ENCODE results near the gene CNTNAP2. TPM values are rescaled to one million over a fixed set of nuclear protein-coding genes. Genes with fewer than 3 reads are reported as not detected.

The CNTNAP2 gene
- total and polyA plus RNA-seq, 8 donors = 0.09 to 1.1 (median 0.38) TPM

DNA sequence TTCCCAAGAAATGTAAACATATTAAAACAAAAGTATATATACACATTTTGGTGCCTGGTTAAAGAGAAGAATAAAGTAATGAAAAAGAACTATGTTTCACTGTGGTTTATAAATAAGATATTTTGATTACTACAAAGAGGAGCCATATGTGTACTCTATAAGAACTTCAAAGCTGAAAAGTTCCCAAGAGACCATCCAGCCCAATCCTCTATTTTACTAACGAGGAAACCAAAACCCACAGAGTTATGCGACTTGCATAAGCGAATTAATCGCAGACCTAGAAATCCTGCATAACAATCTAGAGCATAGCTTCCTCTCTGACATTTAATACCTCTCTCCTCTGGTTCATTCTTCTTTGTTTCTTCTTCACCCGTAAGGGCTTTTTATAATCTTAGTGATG lies 937.1 kb downstream of the CNTNAP2 start:
- WGBS, 2 donors = 89 to 92% methylated on average over 5 of the region's 5 CpGs
- no peak for FAIRE-seq

DNA sequence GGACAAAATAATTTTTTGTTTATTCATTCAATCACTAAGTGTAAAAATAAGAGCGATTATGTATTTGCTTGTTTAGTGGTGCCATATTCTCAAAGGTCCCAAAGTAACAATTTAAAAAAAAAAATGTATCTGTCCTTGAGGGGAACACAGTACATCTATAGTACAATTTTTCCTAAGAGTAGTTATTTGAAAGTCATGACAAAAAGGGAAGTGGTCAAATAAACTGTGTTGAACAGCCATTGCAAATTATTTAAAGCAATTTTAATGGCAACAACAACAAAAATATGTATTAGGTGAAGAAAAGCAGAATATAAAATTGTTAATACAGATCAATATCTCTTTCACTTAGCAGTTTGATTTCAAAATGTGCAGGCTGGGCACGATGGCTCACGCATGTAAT lies 943.5 kb downstream of the CNTNAP2 start:
- Histone ChIP-seq H3K4me3 (no peak overlapping the region), H3K36me3 (no peaks in the 10 kb centered on the region), H3K9me3 (no peaks in the 10 kb centered on the region), H3K4me1 (no peaks in the 10 kb centered on the region), H3K27ac (no peak overlapping the region), H3K27me3 (no peaks in the 10 kb centered on the region)
- DNase-seq (no peak), FAIRE-seq (no peak), ATAC-seq (no peak)
- TF ChIP-seq, protein P1, sequence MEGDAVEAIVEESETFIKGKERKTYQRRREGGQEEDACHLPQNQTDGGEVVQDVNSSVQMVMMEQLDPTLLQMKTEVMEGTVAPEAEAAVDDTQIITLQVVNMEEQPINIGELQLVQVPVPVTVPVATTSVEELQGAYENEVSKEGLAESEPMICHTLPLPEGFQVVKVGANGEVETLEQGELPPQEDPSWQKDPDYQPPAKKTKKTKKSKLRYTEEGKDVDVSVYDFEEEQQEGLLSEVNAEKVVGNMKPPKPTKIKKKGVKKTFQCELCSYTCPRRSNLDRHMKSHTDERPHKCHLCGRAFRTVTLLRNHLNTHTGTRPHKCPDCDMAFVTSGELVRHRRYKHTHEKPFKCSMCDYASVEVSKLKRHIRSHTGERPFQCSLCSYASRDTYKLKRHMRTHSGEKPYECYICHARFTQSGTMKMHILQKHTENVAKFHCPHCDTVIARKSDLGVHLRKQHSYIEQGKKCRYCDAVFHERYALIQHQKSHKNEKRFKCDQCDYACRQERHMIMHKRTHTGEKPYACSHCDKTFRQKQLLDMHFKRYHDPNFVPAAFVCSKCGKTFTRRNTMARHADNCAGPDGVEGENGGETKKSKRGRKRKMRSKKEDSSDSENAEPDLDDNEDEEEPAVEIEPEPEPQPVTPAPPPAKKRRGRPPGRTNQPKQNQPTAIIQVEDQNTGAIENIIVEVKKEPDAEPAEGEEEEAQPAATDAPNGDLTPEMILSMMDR (IDR thresholded peaks at IDR 0.05) = no peak
- WGBS, 2 donors = 90 to 95% methylated on average over 3 of the region's 3 CpGs
- intact Hi-C loops (cut with DNase I) = no loop called here

More for the DNA sequence above, 937.1 kb downstream of the CNTNAP2 start:
- ATAC-seq (no peak), DNase-seq (no peak)
- intact Hi-C loops (cut with DNase I) = no loop called here
- Histone ChIP-seq H3K4me3 (no peak overlapping the region), H3K9me3 (no peaks in the 10 kb centered on the region), H3K4me1 (no peaks in the 10 kb centered on the region), H3K27me3 (no peaks in the 10 kb centered on the region), H3K27ac (no peak overlapping the region), H3K36me3 (no peaks in the 10 kb centered on the region)
- TF ChIP-seq, protein P1 (IDR thresholded peaks at IDR 0.05) = no peak

DNA sequence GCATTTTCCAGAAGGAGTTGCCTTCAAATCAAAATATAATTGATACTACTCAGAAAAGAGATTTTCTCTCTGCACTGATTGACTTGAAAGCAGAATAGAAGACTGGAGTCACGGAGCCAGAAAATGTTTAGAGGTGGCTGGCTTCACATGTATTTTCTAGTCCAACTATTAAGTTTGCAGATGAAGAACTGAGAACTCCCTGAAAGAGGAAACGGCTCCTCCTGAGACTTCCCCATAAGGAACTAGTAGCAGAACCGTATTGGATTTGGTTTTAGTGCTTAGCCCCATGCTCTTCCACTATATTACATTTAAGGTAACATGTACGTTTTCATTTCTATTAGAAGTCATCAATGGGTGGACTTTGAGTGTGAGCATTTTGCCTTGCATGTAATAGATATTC lies 946.3 kb downstream of the CNTNAP2 start:
- no peaks in the 10 kb centered on the region for H3K36me3 ChIP-seq
- TF ChIP-seq, protein P1 (IDR thresholded peaks at IDR 0.05) = no peak
- no peaks in the 10 kb centered on the region for H3K27me3 ChIP-seq
- ATAC-seq (no peak), FAIRE-seq (no peak), DNase-seq (no peak)
- H3K27ac ChIP-seq = no peak overlapping the region
- H3K4me3 ChIP-seq = no peak overlapping the region
- H3K4me1 ChIP-seq = no peaks in the 10 kb centered on the region
- intact Hi-C loops (cut with DNase I) = no loop called here
- H3K9me3 ChIP-seq = no peaks in the 10 kb centered on the region
- WGBS, 2 donors = 83 to 84% methylated on average over 4 of the region's 4 CpGs

DNA sequence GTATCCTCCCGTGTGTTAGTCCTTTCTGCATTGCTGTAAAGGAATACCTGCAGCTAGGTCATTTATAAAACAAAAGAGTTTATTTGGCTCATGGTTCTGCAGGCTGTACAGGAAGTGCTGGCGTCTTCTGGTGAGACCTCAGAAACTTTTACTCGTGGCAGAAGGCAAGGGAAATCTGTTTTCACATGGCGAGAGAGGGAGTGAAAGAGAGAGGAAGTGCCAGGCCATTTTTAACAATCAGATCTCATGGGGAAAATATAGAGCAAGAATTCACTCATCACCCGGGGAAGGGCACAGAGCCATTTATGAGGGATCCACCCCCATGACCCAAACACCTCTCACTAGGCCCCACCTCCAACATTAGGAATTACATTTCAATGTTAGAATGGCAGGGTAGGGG lies 952.2 kb downstream of the CNTNAP2 start:
- DNase-seq (no peak), FAIRE-seq (no peak), ATAC-seq (no peak)
- Histone ChIP-seq H3K27me3 (no peaks in the 10 kb centered on the region), H3K9me3 (no peaks in the 10 kb centered on the region), H3K4me3 (no peak overlapping the region), H3K4me1 (no peaks in the 10 kb centered on the region), H3K36me3 (no peaks in the 10 kb centered on the region), H3K27ac (no peak overlapping the region)
- intact Hi-C loops (cut with DNase I) = no loop called here
- 82 to 89% methylated on average over 5 of the region's 5 CpGs for WGBS, 2 donors
- TF ChIP-seq, protein P1 (IDR thresholded peaks at IDR 0.05) = no peak

DNA sequence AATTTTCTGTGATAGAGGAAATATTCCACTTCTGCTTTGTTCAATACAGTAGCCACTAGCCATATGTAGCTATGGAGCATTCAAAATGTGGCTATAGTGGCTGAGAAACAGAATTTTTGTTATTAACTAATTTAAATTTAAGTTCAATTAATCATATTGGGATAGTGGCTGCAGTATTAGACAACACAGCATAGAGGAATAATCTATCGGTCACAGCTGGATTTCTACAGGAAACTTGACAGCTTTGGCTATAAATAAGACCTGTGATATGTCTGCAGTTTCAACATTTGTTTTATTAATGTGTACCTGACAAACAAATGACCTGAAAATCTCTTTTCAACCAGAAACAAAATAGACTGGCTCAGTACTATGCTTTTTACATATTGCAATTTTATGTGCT lies 953.2 kb downstream of the CNTNAP2 start:
- no peak overlapping the region for H3K4me3 ChIP-seq
- TF ChIP-seq, protein P1 (IDR thresholded peaks at IDR 0.05) = no peak
- H3K27ac ChIP-seq = no peak overlapping the region
- WGBS, 2 donors = 18 to 25% methylated on average over 1 of the region's 1 CpG
- intact Hi-C loops (cut with DNase I) = no loop called here
- no peaks in the 10 kb centered on the region for H3K4me1 ChIP-seq
- ATAC-seq (no peak), DNase-seq (no peak), FAIRE-seq (no peak)
- H3K9me3 ChIP-seq = no peaks in the 10 kb centered on the region
- no peaks in the 10 kb centered on the region for H3K36me3 ChIP-seq
- no peaks in the 10 kb centered on the region for H3K27me3 ChIP-seq
